Caki2 (cell line): ENCODE measurements around the gene TIGD4. TPM values are rescaled to one million over a fixed set of nuclear protein-coding genes. Genes with fewer than 3 reads are reported as not detected.

Source experiments
- DNase-seq: peaks from one replicate; pipeline ENCODE4 v3.0.0-alpha.2; 2015; ENCODE audit warnings: low read depth
- in situ Hi-C: cut with HindIII; loops from 2 replicates; pipeline ENCODE4 v1.10.0; 2016; ENCODE audit warnings: low sequenced_read_pairs, low pct_unique_long_range_greater_than_20kb, mixed read lengths
- total RNA-seq: library from RNA; depleted of rRNA; stranded (reverse); fragments of >200 nt; shearing (Covaris generic); gene quantifications from 2 replicates; pipeline ENCODE4 v1.2.3, GENCODE V29; 2014; ENCODE audit warnings: low replicate concordance; rRNA removed

Gene TIGD4
- total RNA-seq, 1 experiment from 2014 or later = 0.17 TPM

- in situ Hi-C loops = no loop called here
- no peak for DNase-seq
These were observed 45.4 kb downstream of the TIGD4 start for GRCh38 chr4:152734015-152734698.

GRCh38 chr4:152731997-152732396 is 47.5 kb downstream of the TIGD4 start:
- no peak for DNase-seq
- in situ Hi-C loops = no loop called here

GRCh38 chr4:152729466-152729865 is 50.1 kb downstream of the TIGD4 start:
- in situ Hi-C loops = no loop called here
- DNase-seq = no peak

GRCh38 chr4:152728343-152728742 is 51.2 kb downstream of the TIGD4 start:
- in situ Hi-C loops = no loop called here
- no peak for DNase-seq

- in situ Hi-C loops = no loop called here
- no peak for DNase-seq
These were observed 51.7 kb downstream of the TIGD4 start for GRCh38 chr4:152727784-152728183.

GRCh38 chr4:152724494-152724893 is 55.0 kb downstream of the TIGD4 start:
- in situ Hi-C loops = no loop called here
- DNase-seq = no peak

GRCh38 chr4:152723236-152723635 is 56.3 kb downstream of the TIGD4 start:
- in situ Hi-C loops = no loop called here
- no peak for DNase-seq

- in situ Hi-C loops = no loop called here
- DNase-seq = no peak
These were observed 59.6 kb downstream of the TIGD4 start for GRCh38 chr4:152719801-152720556.

Other genes starting within 250 kb of the TIGD4 start
- gene FBXW7, start 243.6 kb downstream of the TIGD4 start, total RNA-seq = 38.9 and 42.1 TPM in 2 replicates
- gene TMEM154, start 99.7 kb downstream of the TIGD4 start, total RNA-seq = not detected in 2 replicates
- gene ARFIP1, start 224 bp upstream of the TIGD4 start, total RNA-seq = 35.8 and 39.1 TPM in 2 replicates
- gene FHDC1, start 156.6 kb upstream of the TIGD4 start, total RNA-seq = 1.7 and 2.8 TPM in 2 replicates